ENCODE measurements around the gene PARD3. TPM values are rescaled to one million over a fixed set of nuclear protein-coding genes. Genes with fewer than 3 reads are reported as not detected.

PARD3 gene
- total RNA-seq, 1 donor from 2014 or later = 26.0 TPM

GRCh38 chr10:34139559-34139958 lies 675.5 kb downstream of the PARD3 start:
- H3K27ac Mint-ChIP-seq (ENCODE audit: unreplicated experiment) = no peak overlapping the region
- H3K36me3 Mint-ChIP-seq (ENCODE audit: low read depth) = no peaks in the 10 kb centered on the region
- no peak overlapping the region for H3K4me3 Mint-ChIP-seq (ENCODE audit: unreplicated experiment)
- H3K9me3 Mint-ChIP-seq (ENCODE audit: low read depth) = no peaks in the 10 kb centered on the region
- H3K27me3 Mint-ChIP-seq (ENCODE audit: low read depth) = no peaks in the 10 kb centered on the region
- DNase-seq (ENCODE audit: low spot score) = no peak
- H3K4me1 Mint-ChIP-seq (ENCODE audit: low read depth) = no peaks in the 10 kb centered on the region
- no peak for TF ChIP-seq CTCF (IDR thresholded peaks at IDR 0.05)

- H3K36me3 Mint-ChIP-seq (ENCODE audit: low read depth) = no peaks in the 10 kb centered on the region
- H3K9me3 Mint-ChIP-seq (ENCODE audit: low read depth) = no peaks in the 10 kb centered on the region
- no peaks in the 10 kb centered on the region for H3K4me1 Mint-ChIP-seq (ENCODE audit: low read depth)
- no peaks in the 10 kb centered on the region for H3K27me3 Mint-ChIP-seq (ENCODE audit: low read depth)
- TF ChIP-seq CTCF (IDR thresholded peaks at IDR 0.05) = no peak
- H3K4me3 Mint-ChIP-seq (ENCODE audit: unreplicated experiment) = no peak overlapping the region
- H3K27ac Mint-ChIP-seq (ENCODE audit: unreplicated experiment) = no peak overlapping the region
- DNase-seq (ENCODE audit: low spot score) = no peak
Measured at GRCh38 chr10:34137955-34138354, 677.1 kb downstream of the PARD3 start.

- TF ChIP-seq CTCF (IDR thresholded peaks at IDR 0.05) = no peak
- DNase-seq (ENCODE audit: low spot score) = no peak
- peaks cover 3% of the 10 kb centered on the region for H3K4me1 Mint-ChIP-seq (ENCODE audit: low read depth)
- no peaks in the 10 kb centered on the region for H3K9me3 Mint-ChIP-seq (ENCODE audit: low read depth)
- no peaks in the 10 kb centered on the region for H3K36me3 Mint-ChIP-seq (ENCODE audit: low read depth)
- H3K27ac Mint-ChIP-seq (ENCODE audit: unreplicated experiment) = no peak overlapping the region
- no peak overlapping the region for H3K4me3 Mint-ChIP-seq (ENCODE audit: unreplicated experiment)
- H3K27me3 Mint-ChIP-seq (ENCODE audit: low read depth) = no peaks in the 10 kb centered on the region
Measured at GRCh38 chr10:34137201-34137600, 677.9 kb downstream of the PARD3 start.

GRCh38 chr10:34135515-34135914 lies 679.6 kb downstream of the PARD3 start:
- DNase-seq (ENCODE audit: low spot score) = no peak
- no peak overlapping the region for H3K4me3 Mint-ChIP-seq (ENCODE audit: unreplicated experiment)
- TF ChIP-seq CTCF (IDR thresholded peaks at IDR 0.05) = no peak
- H3K4me1 Mint-ChIP-seq (ENCODE audit: low read depth) = peaks cover 15% of the 10 kb centered on the region
- H3K27ac Mint-ChIP-seq (ENCODE audit: unreplicated experiment) = no peak overlapping the region
- peaks cover 1% of the 10 kb centered on the region for H3K36me3 Mint-ChIP-seq (ENCODE audit: low read depth)
- no peaks in the 10 kb centered on the region for H3K27me3 Mint-ChIP-seq (ENCODE audit: low read depth)
- no peaks in the 10 kb centered on the region for H3K9me3 Mint-ChIP-seq (ENCODE audit: low read depth)

GRCh38 chr10:34134602-34135001 lies 680.5 kb downstream of the PARD3 start:
- Mint-ChIP-seq H3K4me1 (ENCODE audit: low read depth) (peaks cover 15% of the 10 kb centered on the region), H3K9me3 (ENCODE audit: low read depth) (no peaks in the 10 kb centered on the region), H3K27ac (ENCODE audit: unreplicated experiment) (no peak overlapping the region), H3K4me3 (ENCODE audit: unreplicated experiment) (no peak overlapping the region), H3K27me3 (ENCODE audit: low read depth) (no peaks in the 10 kb centered on the region), H3K36me3 (ENCODE audit: low read depth) (peaks cover 5% of the 10 kb centered on the region)
- TF ChIP-seq CTCF (IDR thresholded peaks at IDR 0.05) = no peak
- DNase-seq (ENCODE audit: low spot score) = no peak

All from chondrocyte (in vitro differentiated cells).